Gastroesophageal sphincter (tissue), 3 donors: ENCODE data around the gene MARK3.

Source experiments
- CTCF ChIP-seq, 4 experiments: fragments of 200-600 bp in 2 of 4; fragments of 450-650 bp in 2 of 4; sonication (generic) in 1 of 4; IDR thresholded peaks; one replicate each; pipeline ENCODE4 v1.5.1; 2017 to 2019; ENCODE audit warnings: antibody characterized with exemption in 4 of 4, mild to moderate bottlenecking in 2 of 4, moderate library complexity in 2 of 4
- EP300 ChIP-seq: sonication (generic); formaldehyde crosslinking; IDR thresholded peaks from one replicate; pipeline ENCODE4 v1.6.1; 2017; ENCODE audit warnings: antibody characterized with exemption, mild to moderate bottlenecking
- POLR2A ChIP-seq, 2 donors: fragments of 450-650 bp; IDR thresholded peaks; one replicate each; pipeline ENCODE4 v1.6.1; 2017; ENCODE audit warnings: antibody characterized with exemption in 2 of 2, mild to moderate bottlenecking in 2 of 2, moderate library complexity in 1 of 2
- POLR2AphosphoS5 ChIP-seq: sonication (generic); formaldehyde crosslinking; IDR thresholded peaks from one replicate; pipeline ENCODE4 v1.6.1; 2017; ENCODE audit warnings: antibody characterized with exemption

DNA sequence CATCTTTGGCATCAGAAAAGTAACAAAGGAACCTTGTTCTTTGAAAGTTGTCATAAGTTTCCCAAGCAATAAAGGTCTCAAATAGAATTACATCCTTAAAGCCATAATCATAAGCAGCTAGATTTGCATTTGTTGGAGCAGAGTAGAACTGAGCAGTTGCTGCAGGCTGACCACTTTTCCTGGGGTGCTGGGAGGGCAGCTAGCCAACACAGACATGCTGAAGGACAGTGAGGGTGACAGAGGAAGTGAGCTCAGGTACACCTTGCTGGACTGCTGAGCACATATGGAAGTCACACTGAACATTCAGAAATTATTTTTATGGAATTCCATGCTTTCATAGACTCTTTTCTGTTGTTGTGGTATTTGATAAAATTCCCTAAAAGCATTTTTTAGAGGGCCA lies 66.2 kb downstream of the MARK3 start:
- no peak for TF ChIP-seq POLR2A (IDR thresholded peaks at IDR 0.05)
- no peak for TF ChIP-seq CTCF (IDR thresholded peaks at IDR 0.05)
- no peak for TF ChIP-seq POLR2AphosphoS5
- TF ChIP-seq EP300, result no peak
